Pulmonary artery endothelial cell (primary cell): Measurements from ENCODE around the gene APBA1. TPM values are rescaled to one million over a fixed set of nuclear protein-coding genes. Genes with fewer than 3 reads are reported as not detected.
"Not testable (repeated sequence)": the region's sequence is repeated elsewhere in the genome, so short reads cannot be mapped to it uniquely, and the experiment has no call there.

ENCODE experiments used
- DNase-seq: peaks from one replicate; pipeline ENCODE4 v3.0.0-alpha.2; 2011; ENCODE audit warnings: low read depth, low spot score
- total RNA-seq: library from RNA; depleted of rRNA; stranded (reverse); fragments of >200 nt; gene quantifications from 2 replicates; pipeline ENCODE4 v1.2.3, GENCODE V29; 2014

The APBA1 gene
- total RNA-seq, 1 donor from 2014 or later: 7.1 TPM

DNA sequence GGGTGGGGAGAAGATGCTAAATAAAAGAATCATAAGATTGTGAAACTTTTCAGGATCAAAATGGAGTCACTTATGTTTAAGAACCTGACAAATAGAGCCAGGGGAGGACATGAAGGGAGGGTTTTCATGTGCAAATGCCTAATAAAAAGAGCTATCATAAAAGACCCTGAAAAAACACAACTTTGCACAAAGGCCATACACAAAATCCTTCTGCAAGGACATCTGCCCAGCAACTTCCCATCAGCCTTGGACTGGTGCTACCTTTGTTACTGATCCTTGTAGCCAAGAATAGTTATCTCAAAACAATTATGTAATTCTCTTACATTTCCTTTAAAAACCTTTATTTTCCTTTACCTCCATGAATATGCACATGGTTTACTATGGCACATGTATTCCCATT, 63.0 kb downstream of the APBA1 start:
- DNase-seq: no peak

DNA sequence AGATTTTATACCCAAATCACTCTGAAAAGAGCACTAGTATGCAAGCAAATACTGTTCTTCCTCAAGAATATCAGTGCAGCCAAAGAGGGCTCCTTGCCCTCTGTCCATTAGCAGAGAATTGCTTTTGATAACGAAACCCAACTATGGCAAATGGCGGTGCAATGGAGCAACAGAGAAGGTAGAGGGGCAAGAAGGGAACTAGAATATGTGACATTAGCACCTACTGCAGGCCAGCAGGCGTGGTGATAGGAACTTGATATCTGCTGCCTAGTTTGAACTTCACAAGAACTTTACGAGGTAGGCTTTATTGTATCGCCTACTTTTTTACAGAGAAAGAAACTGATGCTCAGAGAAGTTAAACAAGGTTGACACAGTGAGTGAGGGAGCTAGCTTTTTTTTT, 66.1 kb downstream of the APBA1 start:
- DNase-seq: no peak

DNA sequence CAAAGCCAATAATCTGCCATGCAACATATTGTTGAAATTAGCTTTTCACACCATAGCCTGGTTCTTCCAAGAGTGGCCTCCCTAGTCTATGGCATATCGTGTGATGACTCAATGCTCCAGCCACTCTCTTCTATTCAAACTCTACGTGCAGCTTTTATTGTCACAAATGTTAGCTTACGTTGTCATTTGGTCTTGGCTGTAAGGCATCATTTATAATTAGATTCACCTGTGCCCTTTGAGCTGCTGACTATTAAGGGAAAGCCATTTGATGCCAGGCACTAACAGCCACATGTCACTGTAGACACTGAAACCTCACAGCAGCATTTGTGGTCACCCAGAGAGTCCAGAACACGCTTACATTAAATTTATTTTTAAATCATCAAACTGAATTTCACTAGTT, 66.8 kb downstream of the APBA1 start:
- DNase-seq: no peak

DNA sequence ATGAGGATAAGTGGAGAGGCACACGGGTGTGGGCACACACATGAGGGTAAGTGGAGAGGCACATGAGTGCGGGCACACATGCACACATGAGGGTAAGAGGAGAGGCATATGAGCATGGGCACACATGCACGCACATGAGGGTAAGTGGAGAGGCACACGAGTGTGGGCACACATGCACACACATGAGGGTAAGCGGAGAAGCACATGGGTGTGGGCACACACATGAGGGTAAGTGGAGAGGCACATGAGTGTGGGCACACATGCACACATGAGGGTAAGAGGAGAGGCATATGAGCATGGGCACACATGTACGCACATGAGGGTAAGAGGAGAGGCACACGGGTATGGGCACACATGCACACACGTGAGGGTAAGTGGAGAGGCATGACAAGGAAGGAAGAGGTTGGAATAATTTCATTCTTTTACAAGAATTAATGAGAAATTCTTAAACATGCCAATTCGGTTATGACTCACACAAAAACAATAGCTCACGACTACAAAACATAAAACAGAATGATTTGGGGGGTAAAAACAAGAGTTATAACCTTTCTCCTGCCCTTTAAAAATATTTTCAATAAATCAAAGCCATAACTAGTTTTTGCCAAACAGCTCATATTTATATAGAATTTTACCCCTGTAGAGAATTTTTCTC, 67.5 kb downstream of the APBA1 start:
- DNase-seq: no peak

- no peak for DNase-seq
Observed at GRCh38 chr9:69603656-69604055, 68.5 kb downstream of the APBA1 start.

DNA sequence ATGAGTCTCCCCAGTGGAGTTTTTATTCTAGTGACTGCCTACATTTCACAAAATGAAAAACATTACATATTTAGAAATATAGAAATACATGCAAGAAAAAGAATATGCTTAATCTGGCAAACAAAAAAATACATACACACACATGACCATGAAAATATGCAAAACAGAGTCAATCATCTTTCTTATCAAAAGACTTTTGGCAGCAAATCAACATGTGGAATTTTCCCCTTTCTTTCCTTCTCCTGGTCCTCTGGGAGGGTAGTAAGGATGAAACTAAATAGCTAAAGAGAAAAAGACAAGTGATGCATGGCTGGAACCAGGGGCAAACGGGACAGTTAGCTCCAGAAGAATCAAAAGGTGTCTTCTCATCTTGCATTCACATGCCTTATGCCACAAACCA, 69.4 kb downstream of the APBA1 start:
- no peak for DNase-seq

- peak; percentile 37 for DNase-seq
Observed at GRCh38 chr9:69601698-69602097, 70.5 kb downstream of the APBA1 start.

GRCh38 chr9:69600314-69601047, 71.7 kb downstream of the APBA1 start:
- DNase-seq: no peak

- no peak for DNase-seq
Observed at GRCh38 chr9:69599232-69599971, 72.8 kb downstream of the APBA1 start.

GRCh38 chr9:69596906-69597305, 75.3 kb downstream of the APBA1 start:
- DNase-seq: not testable (repeated sequence)

GRCh38 chr9:69594180-69594579, 78.0 kb downstream of the APBA1 start:
- no peak for DNase-seq

DNA sequence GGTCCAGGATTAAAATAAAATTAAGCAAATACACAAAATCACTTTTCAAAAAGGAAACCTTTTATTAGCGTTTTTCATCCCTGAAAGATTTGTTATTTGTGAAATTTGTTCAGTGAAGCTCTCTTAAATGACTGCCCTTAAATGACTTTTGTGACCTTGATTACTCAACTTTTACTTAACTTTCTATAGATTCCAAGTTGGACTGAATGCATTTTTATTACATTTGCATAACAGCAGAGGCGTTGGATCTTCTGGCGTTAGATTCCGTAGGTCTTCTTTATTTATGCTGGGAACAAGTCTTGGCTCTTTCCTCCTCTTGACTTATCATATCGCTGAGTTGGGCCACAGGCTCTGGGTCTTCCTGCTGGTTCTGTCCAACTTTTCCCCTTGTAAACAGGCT, 78.4 kb downstream of the APBA1 start:
- DNase-seq: no peak

DNA sequence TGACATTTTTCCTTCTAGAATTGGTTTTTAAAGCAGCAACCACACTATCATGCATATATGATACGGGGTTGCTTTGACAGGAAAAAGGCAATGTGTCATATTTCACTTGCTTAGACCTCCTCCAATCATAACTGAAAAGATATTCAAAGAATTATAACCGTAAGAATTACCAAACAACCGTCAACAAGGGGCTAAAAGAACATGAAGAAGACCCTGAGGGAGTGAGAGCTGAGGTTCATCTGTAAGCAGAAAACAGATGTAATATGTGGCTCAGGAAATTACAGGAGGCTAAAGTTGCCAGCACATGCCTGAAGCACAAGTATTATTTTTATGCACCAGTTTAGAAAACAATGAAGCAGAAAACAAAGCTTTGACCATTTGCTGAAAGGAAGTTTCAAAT, 78.9 kb downstream of the APBA1 start:
- no peak for DNase-seq

DNA sequence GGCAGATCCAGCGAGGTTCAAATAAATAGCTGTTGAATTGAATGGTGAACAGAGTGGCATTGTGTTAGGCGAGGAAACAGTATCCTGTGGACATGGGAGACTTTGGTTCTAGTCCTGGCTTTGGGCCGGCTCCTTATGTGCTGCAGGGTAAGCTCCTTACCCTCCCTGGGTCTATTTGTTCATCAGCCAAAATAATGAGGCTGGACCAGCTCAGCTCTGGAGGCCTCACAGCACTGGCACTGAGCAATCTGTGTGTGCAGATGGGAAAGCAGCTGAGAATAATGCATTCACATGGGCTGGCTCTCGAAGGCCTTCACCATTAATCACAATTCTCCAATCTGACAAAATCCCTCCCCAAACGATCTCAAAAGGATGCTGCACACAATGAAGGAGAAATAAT, 81.9 kb downstream of the APBA1 start:
- no peak for DNase-seq

- DNase-seq: no peak
Observed at GRCh38 chr9:69589156-69589555, 83.0 kb downstream of the APBA1 start.

GRCh38 chr9:69585571-69585970, 86.6 kb downstream of the APBA1 start:
- DNase-seq: no peak

- no peak for DNase-seq
Observed at GRCh38 chr9:69584759-69585158, 87.4 kb downstream of the APBA1 start.

GRCh38 chr9:69583645-69584234, 88.4 kb downstream of the APBA1 start:
- no peak for DNase-seq

DNA sequence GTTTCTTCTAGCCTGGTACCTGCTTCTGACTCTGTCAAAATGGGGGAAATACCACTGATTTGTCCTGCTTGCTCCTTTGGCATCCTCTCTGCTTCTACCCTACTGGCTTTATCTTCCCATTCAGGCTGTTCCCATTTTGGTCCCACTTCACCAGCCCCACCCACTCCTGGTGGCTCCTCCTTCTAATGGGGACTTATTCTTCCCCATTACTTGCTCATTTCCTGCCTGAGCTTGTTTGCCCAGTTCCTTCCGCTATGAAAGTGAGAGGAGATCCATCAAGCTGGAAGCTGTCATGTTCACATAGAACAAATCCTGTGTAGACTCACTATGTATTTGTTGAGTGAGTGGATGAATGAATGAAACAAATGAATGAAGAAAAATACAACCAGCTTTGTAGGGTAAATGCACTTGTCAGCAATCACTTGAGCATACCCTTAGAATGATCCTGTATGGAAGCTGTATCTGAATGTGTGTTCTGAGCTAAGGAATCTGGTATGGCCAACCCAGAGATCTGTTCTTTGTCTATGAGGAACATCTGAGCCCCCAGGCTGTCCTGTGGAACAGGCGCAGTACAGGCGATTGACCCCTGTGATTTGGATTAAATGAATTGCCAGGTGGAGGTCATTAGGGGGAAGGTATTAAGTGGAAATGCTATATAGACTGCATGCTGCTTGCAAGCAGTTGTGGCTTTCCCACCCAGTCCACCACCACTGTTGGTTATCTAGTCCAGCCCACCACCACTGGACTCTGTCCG, 89.5 kb downstream of the APBA1 start:
- peak; percentile 58 for DNase-seq

DNA sequence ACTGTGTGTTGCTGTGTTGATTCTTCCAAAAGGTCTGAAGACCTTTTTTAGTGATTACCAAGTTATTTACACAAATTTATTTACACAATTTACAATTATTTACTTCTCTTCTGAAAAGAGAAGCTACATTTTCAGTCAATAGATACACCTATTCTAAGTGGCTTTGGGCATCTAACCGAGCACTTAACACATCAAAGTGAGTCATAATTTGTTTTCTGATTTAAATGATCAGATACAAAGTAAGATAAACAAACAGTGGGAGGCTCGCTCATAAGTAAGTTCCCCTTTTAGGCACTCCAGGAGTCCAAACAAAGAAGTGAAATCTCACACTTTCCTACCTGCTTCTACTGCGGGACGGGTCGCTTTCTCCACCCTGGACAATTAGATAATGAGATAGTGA, 90.2 kb downstream of the APBA1 start:
- DNase-seq: no peak

DNA sequence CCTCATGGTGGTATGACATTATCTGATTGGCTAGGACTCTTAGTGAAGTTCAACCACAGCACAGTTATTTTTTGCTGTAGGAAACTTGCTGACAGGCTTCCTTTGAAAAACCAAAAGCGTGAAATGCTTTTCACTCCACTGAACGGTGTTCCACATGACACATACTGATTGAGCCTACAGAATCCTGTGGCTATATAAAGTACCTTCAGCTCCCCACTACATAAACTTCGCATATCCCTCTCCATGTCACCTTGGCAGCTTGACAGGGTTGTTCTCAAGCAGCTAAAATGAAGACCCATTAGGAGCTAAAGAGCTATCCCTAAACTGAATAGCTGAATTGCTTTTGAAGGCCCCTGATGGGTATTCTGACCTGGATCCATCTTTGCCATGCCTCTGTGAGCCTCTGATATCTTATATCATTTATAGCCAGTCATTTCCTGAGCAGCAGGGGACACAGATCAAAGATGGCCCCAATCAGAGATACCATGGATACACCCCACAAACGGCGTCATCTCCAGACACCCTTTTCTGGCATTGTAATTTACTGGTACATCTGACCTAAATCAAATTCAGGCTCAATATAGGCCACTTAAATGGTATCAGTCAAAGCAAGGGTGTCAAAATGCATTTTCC, 91.5 kb downstream of the APBA1 start:
- DNase-seq: no peak
